HG03558 (cell line): Measurements from ENCODE around the gene RBBP8NL.
A peak's percentile ranks its signal among the peaks of the same experiment; 100 is the strongest.

Experiments
- ATAC-seq: cut with Tn5 transposase; IDR thresholded peaks from one replicate; pipeline ENCODE4 v1.9.1; 2021; ENCODE audit warnings: moderate number of reproducible peaks; ENCODE audit not compliant: unreplicated experiment; ENCODE audit errors: extremely low read depth

The RBBP8NL gene

GRCh38 chr20:62409931-62410745 lies 17.2 kb downstream of the RBBP8NL start:
- no peak for ATAC-seq

GRCh38 chr20:62409086-62409853 lies 18.1 kb downstream of the RBBP8NL start:
- no peak for ATAC-seq

GRCh38 chr20:62408640-62409039 lies 18.7 kb downstream of the RBBP8NL start:
- ATAC-seq = no peak

- no peak for ATAC-seq
Observed at GRCh38 chr20:62408055-62408454, 19.3 kb downstream of the RBBP8NL start.

- peak; percentile 84 for ATAC-seq
Observed at GRCh38 chr20:62407221-62407992, 19.9 kb downstream of the RBBP8NL start, which contains the start of gene CABLES2. CABLES2 (minus strand) TSS chr20:62407285; CDS start chr20:62407276, 9 bp downstream.

GRCh38 chr20:62406635-62407176 lies 20.6 kb downstream of the RBBP8NL start:
- ATAC-seq = no peak

- no peak for ATAC-seq
Observed at GRCh38 chr20:62405981-62406513, 21.3 kb downstream of the RBBP8NL start.

GRCh38 chr20:62405108-62405980 lies 22.0 kb downstream of the RBBP8NL start:
- no peak for ATAC-seq

- no peak for ATAC-seq
Observed at GRCh38 chr20:62404761-62405107, 22.6 kb downstream of the RBBP8NL start.

- ATAC-seq = no peak
Observed at GRCh38 chr20:62404112-62404665, 23.1 kb downstream of the RBBP8NL start.

- no peak for ATAC-seq
Observed at GRCh38 chr20:62403331-62403730, 24.0 kb downstream of the RBBP8NL start.

GRCh38 chr20:62402456-62403150 lies 24.7 kb downstream of the RBBP8NL start:
- ATAC-seq = no peak

- no peak for ATAC-seq
Observed at GRCh38 chr20:62401331-62401779, 26.0 kb downstream of the RBBP8NL start.

- ATAC-seq = no peak
Observed at GRCh38 chr20:62400541-62400940, 26.8 kb downstream of the RBBP8NL start.

GRCh38 chr20:62400021-62400420 lies 27.3 kb downstream of the RBBP8NL start:
- ATAC-seq = no peak

GRCh38 chr20:62398120-62398821 lies 29.1 kb downstream of the RBBP8NL start:
- no peak for ATAC-seq

GRCh38 chr20:62396367-62397239 lies 30.7 kb downstream of the RBBP8NL start:
- no peak for ATAC-seq
